CD4-positive, alpha-beta memory T cell (primary cell): ENCODE results near the gene LDLRAD2. TPM values are rescaled to one million over a fixed set of nuclear protein-coding genes. Genes with fewer than 3 reads are reported as not detected.
A peak's percentile ranks its signal among the peaks of the same experiment; 100 is the strongest.

Experiments
- CTCF ChIA-PET: fragments of 350-600 bp; sonication (Branson Sonifier 250); formaldehyde crosslinking; loops from one replicate; lab custom pipeline; 2021; ENCODE audit warnings: inconsistent platforms; ENCODE audit not compliant: partially characterized antibody; lab: Charles Lee
- POLR2A ChIA-PET: fragments of 350-600 bp; sonication (Branson Sonifier 250); formaldehyde crosslinking; loops from one replicate; lab custom pipeline; 2021; ENCODE audit not compliant: partially characterized antibody; lab: Charles Lee
- DNase-seq, 5 donors: peaks; one replicate each; pipeline versions ENCODE4 v3.0.0 to v3.0.0-alpha.2; 2020 to 2022; ENCODE audit warnings: mixed read lengths in 1 of 5
- H3K27ac ChIP-seq: one replicate; pipeline ENCODE4 v1.7.0; 2013; ENCODE audit warnings: low read depth, low read length
- H3K27me3 ChIP-seq: 2 replicates; pipeline ENCODE4 v1.7.0; 2013; ENCODE audit warnings: mild to moderate bottlenecking, low read length, moderate library complexity; ENCODE audit not compliant: insufficient read depth
- H3K36me3 ChIP-seq: 2 replicates; pipeline ENCODE4 v1.7.0; 2013; ENCODE audit warnings: mild to moderate bottlenecking, low read length, moderate library complexity; ENCODE audit not compliant: insufficient read depth
- H3K4me1 ChIP-seq: 2 replicates; pipeline ENCODE4 v1.7.0; 2013; ENCODE audit warnings: mild to moderate bottlenecking, low read length, moderate library complexity; ENCODE audit not compliant: insufficient read depth
- H3K4me3 ChIP-seq, 2 donors: one replicate each; pipeline ENCODE4 v1.7.0; 2013; ENCODE audit warnings: low read length in 2 of 2, mild to moderate bottlenecking in 1 of 2
- H3K9me3 ChIP-seq, 2 donors: one replicate each; pipeline ENCODE4 v1.7.0; 2013; ENCODE audit warnings: low read length in 2 of 2, control low read depth in 1 of 2; ENCODE audit not compliant: control insufficient read depth in 1 of 2
- H3K27ac Mint-ChIP-seq, 7 donors: one replicate each; pipeline ENCODE4 v1.8.0; 2020 to 2021; ENCODE audit warnings: mixed read lengths in 7 of 7, mild to moderate bottlenecking in 6 of 7, inconsistent platforms in 3 of 7, moderate library complexity in 3 of 7
- H3K27me3 Mint-ChIP-seq, 2 donors: one replicate each; pipeline ENCODE4 v1.8.0; 2020 to 2021; ENCODE audit warnings: mixed read lengths in 2 of 2
- H3K36me3 Mint-ChIP-seq, 2 donors: one replicate each; pipeline ENCODE4 v1.8.0; 2020 to 2021; ENCODE audit warnings: mixed read lengths in 2 of 2, inconsistent platforms in 1 of 2, mild to moderate bottlenecking in 1 of 2
- H3K4me1 Mint-ChIP-seq, 4 donors: one replicate each; pipeline ENCODE4 v1.8.0; 2020 to 2021; ENCODE audit warnings: mixed read lengths in 4 of 4, mild to moderate bottlenecking in 1 of 4
- H3K4me3 Mint-ChIP-seq, 8 donors: one replicate each; pipeline ENCODE4 v1.8.0; 2020 to 2021; ENCODE audit warnings: mixed read lengths in 8 of 8, mild to moderate bottlenecking in 7 of 8, moderate library complexity in 6 of 8, inconsistent platforms in 3 of 8
- H3K9me3 Mint-ChIP-seq, 8 donors: one replicate each; pipeline ENCODE4 v1.8.0; 2020 to 2021; ENCODE audit warnings: mixed read lengths in 8 of 8, mild to moderate bottlenecking in 5 of 8, inconsistent platforms in 3 of 8, moderate library complexity in 1 of 8
- intact Hi-C: fragments of 100-400 bp; cut with micrococcal nuclease; formaldehyde crosslinking; loops from one replicate; pipeline ENCODE4 v1.15.1; 2023
- polyA plus RNA-seq, 2 donors: library from polyadenylated mRNA; unstranded; fragments of 300-500 nt; fragmentation: Illumina TruSeq; gene quantifications; one replicate each; pipeline ENCODE4 v1.2.3, GENCODE V29; 2021
- total RNA-seq, 2 experiments: library from RNA; stranded (reverse); gene quantifications; one replicate each; pipeline ENCODE4 v1.2.3, GENCODE V29; 2021

Gene LDLRAD2
- total and polyA plus RNA-seq, 4 experiments from 2014 or later, result not detected

DNA sequence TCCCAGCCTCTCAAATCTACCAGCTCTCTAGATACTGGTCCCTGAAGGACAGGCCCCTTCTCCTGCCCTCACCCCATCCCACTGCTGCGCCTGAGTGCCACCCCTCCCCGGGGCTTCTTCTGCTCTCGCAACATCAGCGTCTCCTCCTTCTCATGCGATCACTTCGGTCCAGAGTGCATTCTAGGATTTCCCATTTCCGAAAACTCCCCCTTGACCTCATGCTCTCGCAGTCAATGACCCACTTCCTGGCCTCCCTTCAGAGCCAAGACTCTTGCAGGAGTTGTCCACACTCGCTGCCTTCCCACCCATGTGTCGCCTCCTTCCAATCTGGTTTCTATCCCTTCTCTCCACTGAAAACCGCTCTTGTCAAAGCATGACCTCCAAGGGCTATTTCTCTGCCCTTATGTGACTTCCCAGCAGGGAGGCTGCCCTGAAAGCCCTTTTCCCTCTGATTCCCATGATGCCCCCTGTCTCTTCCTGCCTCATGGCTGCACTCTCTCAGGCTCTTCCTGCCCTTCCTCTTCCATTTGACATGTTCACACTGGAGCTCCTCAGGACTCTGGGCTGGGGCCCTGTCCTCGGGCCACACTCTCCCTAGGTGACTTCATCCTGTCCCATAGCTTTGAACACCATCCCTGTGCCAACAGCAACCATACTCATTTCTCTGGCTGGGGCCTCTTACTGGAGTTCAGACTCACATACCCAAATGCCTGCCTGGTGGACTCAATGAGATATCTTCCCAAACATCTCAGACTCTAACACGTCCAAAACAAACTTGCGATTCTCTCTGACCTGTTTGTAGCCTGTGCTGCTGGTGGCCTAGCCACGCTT lies 46.0 kb downstream of the LDLRAD2 start:
- Mint-ChIP-seq H3K9me3 (no peaks in the 10 kb centered on the region), H3K27ac (peak overlapping the region in 1 of 7 donors; percentile 30), H3K4me1 (peaks cover 0 to 2% (median 0%) of the 10 kb centered on the region in 4 donors), H3K36me3 (no peaks in the 10 kb centered on the region), H3K27me3 (no peaks in the 10 kb centered on the region), H3K4me3 (no peak overlapping the region)
- H3K9me3 ChIP-seq, result no peaks in the 10 kb centered on the region
- no peak overlapping the region for H3K27ac ChIP-seq
- ChIA-PET CTCF (no interaction called here), POLR2A (no interaction called here)
- DNase-seq, result peak in 1 of 5 donors; percentile 34
- no peak overlapping the region for H3K4me3 ChIP-seq
- no peaks in the 10 kb centered on the region for H3K36me3 ChIP-seq
- intact Hi-C loops, result no loop called here
- no peaks in the 10 kb centered on the region for H3K4me1 ChIP-seq
- H3K27me3 ChIP-seq, result no peaks in the 10 kb centered on the region

- no peaks in the 10 kb centered on the region for H3K9me3 Mint-ChIP-seq
- no peak overlapping the region for H3K27ac Mint-ChIP-seq
- no peaks in the 10 kb centered on the region for H3K27me3 ChIP-seq
- H3K36me3 Mint-ChIP-seq, result no peaks in the 10 kb centered on the region
- H3K4me3 ChIP-seq, result no peak overlapping the region
- no peak overlapping the region for H3K4me3 Mint-ChIP-seq
- no peaks in the 10 kb centered on the region for H3K36me3 ChIP-seq
- intact Hi-C loops, result no loop called here
- ChIA-PET CTCF (no interaction called here), POLR2A (no interaction called here)
- no peaks in the 10 kb centered on the region for H3K4me1 ChIP-seq
- H3K4me1 Mint-ChIP-seq, result peaks cover 0 to 2% (median 0%) of the 10 kb centered on the region in 4 donors
- no peaks in the 10 kb centered on the region for H3K27me3 Mint-ChIP-seq
- no peaks in the 10 kb centered on the region for H3K9me3 ChIP-seq
- no peak for DNase-seq
- H3K27ac ChIP-seq, result no peak overlapping the region
These were observed 47.7 kb downstream of the LDLRAD2 start for GRCh38 chr1:21859669-21860179.

DNA sequence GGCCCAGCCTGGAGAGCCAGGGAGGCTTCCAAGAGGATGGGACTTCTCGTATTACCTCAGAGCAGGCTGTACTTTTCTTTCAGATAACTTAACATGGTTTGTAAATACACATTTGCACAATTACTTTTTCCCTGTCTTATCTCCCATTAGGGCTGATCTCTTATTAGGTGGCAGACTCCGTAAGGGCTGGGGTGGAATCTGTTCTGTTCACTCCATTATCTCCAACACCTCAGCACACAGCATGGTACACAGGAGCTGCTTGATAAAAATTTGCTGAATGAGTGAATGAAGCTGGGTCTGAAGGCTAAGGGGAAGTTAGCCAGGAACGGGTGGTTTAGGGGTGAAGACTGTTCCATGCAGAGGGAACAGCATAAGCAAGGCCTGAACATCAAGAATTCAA lies 48.9 kb downstream of the LDLRAD2 start:
- no peaks in the 10 kb centered on the region for H3K9me3 Mint-ChIP-seq
- Histone ChIP-seq H3K27me3 (no peaks in the 10 kb centered on the region), H3K27ac (no peak overlapping the region), H3K9me3 (no peaks in the 10 kb centered on the region), H3K4me3 (no peak overlapping the region), H3K4me1 (no peaks in the 10 kb centered on the region), H3K36me3 (no peaks in the 10 kb centered on the region)
- ChIA-PET CTCF (no interaction called here), POLR2A (no interaction called here)
- intact Hi-C loops, result no loop called here
- DNase-seq, result no peak
- H3K4me3 Mint-ChIP-seq, result no peak overlapping the region
- H3K27ac Mint-ChIP-seq, result no peak overlapping the region
- peaks cover 0 to 2% (median 0%) of the 10 kb centered on the region in 4 donors for H3K4me1 Mint-ChIP-seq
- H3K27me3 Mint-ChIP-seq, result no peaks in the 10 kb centered on the region
- no peaks in the 10 kb centered on the region for H3K36me3 Mint-ChIP-seq

DNA sequence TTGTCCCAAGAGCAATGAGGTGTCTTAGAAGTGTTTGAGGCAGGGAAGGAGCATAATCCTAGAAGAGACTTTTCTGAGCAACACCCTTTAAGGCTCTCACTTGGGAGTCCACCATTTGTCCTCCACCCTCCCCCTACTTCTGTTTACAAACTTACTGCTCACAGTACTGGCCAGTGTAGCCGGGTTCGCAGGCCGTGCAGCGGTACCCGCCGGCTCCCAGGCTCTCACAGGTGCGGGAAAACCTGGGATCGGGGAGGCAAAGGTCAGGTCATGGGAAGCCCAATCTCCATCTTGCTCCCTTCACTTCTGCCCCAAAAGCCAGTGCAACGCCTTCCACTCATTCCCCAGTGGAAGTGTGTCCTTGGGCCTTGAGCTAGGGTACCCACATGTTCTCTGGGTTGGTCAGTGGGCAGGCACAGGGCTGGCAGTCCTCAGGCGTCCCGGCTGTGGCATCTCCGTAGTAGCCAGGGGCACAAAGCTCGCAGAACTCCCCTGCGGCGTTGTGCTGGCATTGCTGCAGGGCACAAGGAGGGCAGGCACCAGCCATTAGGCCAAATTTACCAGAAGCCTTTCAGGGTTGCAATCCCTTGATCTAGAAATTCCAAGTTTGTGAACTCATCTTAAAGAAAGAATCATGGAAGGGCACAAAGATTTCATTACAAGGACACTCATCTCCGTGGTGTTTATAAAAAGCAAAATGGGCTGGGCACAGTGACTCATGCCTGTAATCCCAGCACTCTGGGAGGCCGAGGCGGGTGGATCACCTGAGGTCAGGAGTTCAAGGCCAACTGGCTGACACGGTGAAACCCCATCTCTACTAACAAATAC lies 49.8 kb downstream of the LDLRAD2 start:
- POLR2A ChIA-PET, result no interaction called here
- DNase-seq, result no peak
- Mint-ChIP-seq H3K4me3 (no peak overlapping the region), H3K36me3 (no peaks in the 10 kb centered on the region), H3K9me3 (no peaks in the 10 kb centered on the region), H3K4me1 (peaks cover 0 to 2% (median 0%) of the 10 kb centered on the region in 4 donors), H3K27ac (no peak overlapping the region), H3K27me3 (no peaks in the 10 kb centered on the region)
- no peak overlapping the region for H3K27ac ChIP-seq
- no peaks in the 10 kb centered on the region for H3K27me3 ChIP-seq
- intact Hi-C loops, result no loop called here
- no peak overlapping the region for H3K4me3 ChIP-seq
- no peaks in the 10 kb centered on the region for H3K9me3 ChIP-seq
- CTCF ChIA-PET, result no interaction called here
- no peaks in the 10 kb centered on the region for H3K4me1 ChIP-seq
- H3K36me3 ChIP-seq, result no peaks in the 10 kb centered on the region

DNA sequence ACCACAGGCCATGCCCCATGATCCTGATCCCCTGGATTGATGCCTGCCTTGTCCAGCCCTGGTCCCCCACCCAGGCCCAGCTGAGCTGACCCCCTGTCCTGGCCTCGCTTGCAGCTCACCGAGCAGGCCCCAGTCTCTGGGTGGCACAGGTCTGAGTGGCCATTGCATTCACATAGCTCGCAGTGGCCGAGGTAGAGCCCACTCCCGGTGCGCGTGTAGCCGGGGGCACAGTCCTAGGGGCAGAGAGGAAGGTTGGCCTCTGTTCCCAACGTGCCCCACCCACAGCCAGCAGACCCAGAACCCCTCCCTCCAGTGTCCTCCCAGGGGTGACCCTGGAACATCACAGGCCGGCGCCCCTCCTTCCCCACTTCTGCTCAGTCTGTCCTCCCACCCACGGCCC lies 51.9 kb downstream of the LDLRAD2 start:
- CTCF ChIA-PET, result no interaction called here
- H3K27ac Mint-ChIP-seq, result no peak overlapping the region

DNA sequence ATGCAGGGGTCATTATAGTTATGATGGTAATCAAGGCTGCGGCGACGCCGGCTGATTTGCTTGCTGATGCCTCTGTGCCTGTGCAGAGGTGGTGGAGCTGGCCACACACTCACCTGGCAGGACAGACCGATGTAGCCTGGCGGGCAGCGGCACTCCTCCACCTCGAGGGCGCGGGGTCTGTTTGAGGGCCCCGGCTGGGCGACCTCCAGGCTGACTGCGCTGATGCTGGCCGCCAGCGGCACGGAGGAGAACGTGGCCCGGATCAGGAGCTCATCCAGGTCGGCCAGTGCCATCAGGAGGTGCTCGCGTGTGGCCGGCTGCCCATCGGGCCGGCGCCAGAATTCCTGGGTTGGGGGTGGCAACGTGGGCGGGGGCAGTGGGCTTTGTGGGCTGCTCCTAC lies 52.7 kb downstream of the LDLRAD2 start:
- intact Hi-C loops, result no loop called here
- Histone ChIP-seq H3K27ac (no peak overlapping the region), H3K27me3 (no peaks in the 10 kb centered on the region), H3K4me3 (no peak overlapping the region), H3K36me3 (no peaks in the 10 kb centered on the region), H3K9me3 (no peaks in the 10 kb centered on the region), H3K4me1 (no peaks in the 10 kb centered on the region)
- H3K9me3 Mint-ChIP-seq, result no peaks in the 10 kb centered on the region
- H3K27ac Mint-ChIP-seq, result no peak overlapping the region
- ChIA-PET CTCF (no interaction called here), POLR2A (no interaction called here)
- no peaks in the 10 kb centered on the region for H3K27me3 Mint-ChIP-seq
- no peaks in the 10 kb centered on the region for H3K36me3 Mint-ChIP-seq
- DNase-seq, result no peak
- H3K4me3 Mint-ChIP-seq, result peak overlapping the region in 1 of 8 donors; percentile 5
- peaks cover 0 to 1% (median 0%) of the 10 kb centered on the region in 4 donors for H3K4me1 Mint-ChIP-seq

More for the DNA sequence above, 51.9 kb downstream of the LDLRAD2 start:
- H3K27me3 ChIP-seq, result no peaks in the 10 kb centered on the region
- Mint-ChIP-seq H3K27me3 (no peaks in the 10 kb centered on the region), H3K9me3 (no peaks in the 10 kb centered on the region), H3K4me1 (no peaks in the 10 kb centered on the region), H3K36me3 (no peaks in the 10 kb centered on the region), H3K4me3 (no peak overlapping the region)
- no peak overlapping the region for H3K27ac ChIP-seq
- no peaks in the 10 kb centered on the region for H3K4me1 ChIP-seq
- intact Hi-C loops, result no loop called here
- H3K4me3 ChIP-seq, result no peak overlapping the region
- no peaks in the 10 kb centered on the region for H3K9me3 ChIP-seq
- no peaks in the 10 kb centered on the region for H3K36me3 ChIP-seq
- POLR2A ChIA-PET, result no interaction called here
- DNase-seq, result no peak

DNA sequence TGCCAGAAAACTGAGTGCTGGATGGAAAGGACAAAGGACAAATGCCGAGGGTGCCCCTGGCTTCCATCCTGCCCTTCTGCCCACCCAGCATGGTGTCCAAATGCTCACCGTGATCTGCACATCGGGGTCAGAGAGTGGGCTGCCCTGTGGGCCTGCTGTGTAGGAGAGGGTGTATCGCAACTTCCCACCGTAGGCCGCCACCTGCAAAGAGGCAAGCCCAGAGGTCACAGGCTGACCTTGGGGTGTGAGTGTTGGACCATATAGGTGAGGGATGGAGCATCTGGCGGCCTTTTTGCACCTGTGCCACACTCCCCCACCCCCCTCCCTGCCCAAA lies 53.5 kb downstream of the LDLRAD2 start:
- CTCF ChIA-PET, result no interaction called here
- no peak overlapping the region for H3K27ac ChIP-seq

More for the DNA sequence above, 53.5 kb downstream of the LDLRAD2 start:
- Mint-ChIP-seq H3K27ac (no peak overlapping the region), H3K9me3 (no peaks in the 10 kb centered on the region), H3K4me1 (peaks cover 0 to 1% (median 0%) of the 10 kb centered on the region in 4 donors), H3K27me3 (no peaks in the 10 kb centered on the region), H3K4me3 (no peak overlapping the region), H3K36me3 (no peaks in the 10 kb centered on the region)
- H3K27me3 ChIP-seq, result no peaks in the 10 kb centered on the region
- no peaks in the 10 kb centered on the region for H3K4me1 ChIP-seq
- no peaks in the 10 kb centered on the region for H3K36me3 ChIP-seq
- intact Hi-C loops, result no loop called here
- H3K4me3 ChIP-seq, result no peak overlapping the region
- H3K9me3 ChIP-seq, result no peaks in the 10 kb centered on the region
- no peak for DNase-seq
- POLR2A ChIA-PET, result no interaction called here
